ENCODE measurements around the gene WNT9A.

DNA sequence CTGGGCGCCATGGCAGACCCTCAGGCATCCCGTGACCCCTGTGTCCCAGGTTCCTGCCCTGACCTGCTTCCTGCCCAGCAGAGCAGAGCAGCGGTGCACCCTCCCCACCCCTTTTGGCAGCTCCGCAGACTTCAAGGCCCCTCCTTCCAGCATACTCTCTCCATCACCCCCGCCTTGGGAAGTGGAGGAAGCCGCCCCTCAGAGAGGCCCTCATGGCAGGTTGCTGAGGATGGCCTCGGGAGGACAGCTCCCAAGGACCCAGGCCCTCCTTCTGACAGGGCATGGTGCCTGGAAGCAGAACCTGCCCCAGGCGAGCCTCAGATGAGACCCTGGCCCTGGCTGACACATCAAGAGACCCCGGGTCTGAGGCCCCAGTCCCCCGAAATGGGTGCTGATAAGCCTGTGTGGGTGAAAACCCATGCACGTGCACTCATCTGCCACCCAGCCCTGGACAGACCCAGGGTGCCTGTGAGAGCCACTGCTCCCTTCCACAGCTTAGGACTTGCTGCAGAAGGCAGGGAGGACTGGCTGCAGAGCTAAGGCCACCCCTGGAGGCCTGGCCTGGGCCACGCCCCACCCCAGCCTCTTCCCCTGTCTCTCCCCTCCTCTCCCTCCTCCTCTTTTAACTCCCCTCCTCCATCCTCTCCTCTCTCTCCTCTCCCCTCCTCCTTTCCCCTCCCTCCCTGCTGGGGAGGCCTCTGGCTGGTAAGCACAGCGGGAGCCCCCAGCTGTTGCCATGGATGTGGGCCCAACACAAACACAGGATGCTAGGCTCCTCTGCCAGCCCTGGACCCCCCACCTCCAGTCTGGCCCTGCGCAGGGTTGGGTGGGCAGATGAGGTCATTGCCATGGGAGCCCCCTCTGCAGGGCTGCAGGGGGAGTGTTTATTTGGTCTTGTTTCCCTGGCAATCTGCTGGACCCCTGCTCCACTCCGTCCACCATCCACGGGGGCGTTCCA is 33.7 kb downstream of the WNT9A start:
- TF ChIP-seq EZH2 (IDR thresholded peaks at IDR 0.05) (no peak), POLR2AphosphoS5 (IDR thresholded peaks at IDR 0.05; ENCODE audit: borderline replicate concordance, low read depth, low read length) (no peak)
